HG03521 (cell line): ENCODE measurements around the gene ZNF764.
"Not testable (repeated sequence)": the region's sequence is repeated elsewhere in the genome, so short reads cannot be mapped to it uniquely, and the experiment has no call there.

Experiments used
- ATAC-seq: cut with Tn5 transposase; IDR thresholded peaks from one replicate; pipeline ENCODE4 v1.9.1; 2021; ENCODE audit warnings: mild to moderate bottlenecking, moderate library complexity; ENCODE audit not compliant: unreplicated experiment

The ZNF764 gene

GRCh38 chr16:30557957-30558788 is at the start of gene ZNF764:
ZNF764 (minus strand) TSS chr16:30558374; CDS start chr16:30558182, 192 bp downstream.
- peak; percentile 89 for ATAC-seq

- no peak for ATAC-seq
Observed at GRCh38 chr16:30606004-30606403, 47.8 kb upstream of the ZNF764 start.

- ATAC-seq, result no peak
Observed at GRCh38 chr16:30605158-30605557, 47.0 kb upstream of the ZNF764 start.

GRCh38 chr16:30604316-30604947 is 46.3 kb upstream of the ZNF764 start:
- no peak for ATAC-seq

GRCh38 chr16:30603945-30604315 is 45.8 kb upstream of the ZNF764 start:
- ATAC-seq, result no peak

DNA sequence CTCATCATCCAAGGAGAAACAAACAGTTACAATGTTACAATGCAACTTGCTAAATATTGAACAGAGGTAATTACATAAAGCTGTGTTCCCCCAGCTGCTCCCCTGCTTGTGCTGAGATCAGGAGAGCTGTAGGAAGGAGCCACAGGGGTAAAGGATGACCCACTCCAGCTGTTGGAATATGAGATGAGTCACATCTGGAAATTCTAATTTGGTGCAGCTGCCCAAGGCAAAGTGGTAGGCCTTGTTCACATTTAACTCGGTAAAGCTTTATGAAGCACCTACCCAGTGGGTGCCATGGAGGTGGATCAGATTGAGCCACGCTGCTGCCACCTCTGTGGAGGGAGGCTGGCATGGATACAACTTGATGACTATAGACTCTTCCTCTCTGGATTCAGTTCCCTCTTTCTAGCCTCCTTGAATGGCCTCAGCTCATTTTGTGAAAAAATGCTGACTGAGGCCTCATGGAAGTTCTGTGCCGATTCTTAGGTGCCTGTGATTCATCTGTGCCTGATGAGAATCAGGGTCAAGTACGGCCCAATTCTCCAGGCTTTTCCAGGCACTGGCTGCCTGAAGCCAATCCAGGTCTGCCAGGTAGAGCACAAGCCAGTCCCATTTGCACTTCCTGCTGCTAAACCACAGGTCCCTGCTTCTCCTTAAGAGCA is 44.6 kb upstream of the ZNF764 start:
- no peak for ATAC-seq

DNA sequence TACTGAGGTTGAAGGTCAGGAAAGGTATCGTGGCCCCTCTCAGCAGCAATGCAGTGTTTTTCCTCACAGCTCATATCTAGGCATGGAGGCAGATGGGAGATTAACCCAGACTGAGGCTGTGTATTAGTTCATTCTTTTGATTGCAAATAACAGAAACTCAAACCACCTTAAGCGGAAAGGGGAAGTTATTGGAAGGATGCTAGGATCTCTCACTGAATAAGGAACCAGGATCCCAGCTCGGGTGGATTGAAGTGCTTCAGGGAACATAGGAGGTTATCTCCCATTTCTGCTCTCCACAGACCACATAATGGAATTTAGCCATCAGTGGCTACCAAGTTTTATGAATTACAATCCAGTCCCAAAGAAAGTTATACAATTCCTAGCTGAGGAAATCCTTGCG is 43.8 kb upstream of the ZNF764 start:
- ATAC-seq, result no peak

DNA sequence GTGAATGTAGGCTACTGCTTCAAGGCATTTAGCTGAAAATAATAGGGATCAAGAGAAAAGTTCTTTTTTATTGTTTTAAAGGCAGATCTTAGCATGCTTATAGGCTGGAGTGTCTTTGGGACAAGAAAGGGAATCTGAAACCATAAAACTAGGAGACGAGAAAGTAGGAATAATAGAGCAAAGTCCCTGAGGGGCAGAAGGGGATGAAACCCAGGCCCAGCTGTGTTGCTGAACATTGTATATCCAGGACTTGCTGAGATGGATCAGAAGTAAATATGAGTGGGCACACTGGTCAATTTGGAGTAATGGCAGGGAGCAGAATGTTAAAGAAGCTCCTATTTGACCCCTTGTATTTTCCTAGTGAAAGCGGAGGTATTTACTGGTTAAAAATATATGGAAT is 42.8 kb upstream of the ZNF764 start:
- ATAC-seq, result no peak

- ATAC-seq, result no peak
Observed at GRCh38 chr16:30600215-30600614, 42.0 kb upstream of the ZNF764 start.

DNA sequence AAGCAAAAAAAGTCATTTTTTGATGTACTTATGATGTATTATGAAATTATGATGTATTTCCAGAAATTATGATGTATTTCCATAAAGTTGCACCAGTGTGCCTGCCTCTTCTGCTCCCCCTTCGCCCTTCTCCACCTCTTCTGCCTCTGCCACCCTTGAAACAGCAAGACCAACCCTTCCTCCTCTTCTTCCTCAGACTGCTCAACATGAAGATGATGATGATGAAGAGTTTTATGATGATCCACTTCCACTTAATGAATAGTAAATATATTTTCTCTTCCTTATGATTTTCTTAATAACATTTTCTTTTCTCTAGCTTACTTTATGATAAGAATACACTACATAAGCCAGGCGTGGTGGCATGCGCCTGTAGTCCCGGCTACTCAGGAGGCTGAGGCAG is 34.7 kb upstream of the ZNF764 start:
- no peak for ATAC-seq

DNA sequence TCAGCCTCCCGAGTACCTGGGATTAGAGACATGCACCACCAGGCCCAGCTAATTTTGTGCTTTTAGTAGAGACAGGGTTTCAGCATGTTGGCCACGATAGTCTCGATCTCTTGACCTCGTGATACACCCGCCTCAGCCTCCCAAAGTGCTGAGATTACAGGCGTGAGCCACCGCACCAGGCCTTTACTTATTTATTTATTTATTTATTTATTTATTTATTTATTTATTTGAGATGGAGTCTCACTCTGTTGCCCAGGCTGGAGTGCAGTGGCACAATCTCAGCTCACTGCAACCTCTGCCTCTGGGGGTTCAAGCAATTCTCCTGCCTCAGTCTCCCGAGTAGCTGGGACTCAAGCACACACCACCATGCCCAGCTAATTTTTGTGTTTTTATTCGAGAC is 32.7 kb upstream of the ZNF764 start:
- ATAC-seq, result not testable (repeated sequence)

- ATAC-seq, result not testable (repeated sequence)
Observed at GRCh38 chr16:30589582-30589981, 31.4 kb upstream of the ZNF764 start.

DNA sequence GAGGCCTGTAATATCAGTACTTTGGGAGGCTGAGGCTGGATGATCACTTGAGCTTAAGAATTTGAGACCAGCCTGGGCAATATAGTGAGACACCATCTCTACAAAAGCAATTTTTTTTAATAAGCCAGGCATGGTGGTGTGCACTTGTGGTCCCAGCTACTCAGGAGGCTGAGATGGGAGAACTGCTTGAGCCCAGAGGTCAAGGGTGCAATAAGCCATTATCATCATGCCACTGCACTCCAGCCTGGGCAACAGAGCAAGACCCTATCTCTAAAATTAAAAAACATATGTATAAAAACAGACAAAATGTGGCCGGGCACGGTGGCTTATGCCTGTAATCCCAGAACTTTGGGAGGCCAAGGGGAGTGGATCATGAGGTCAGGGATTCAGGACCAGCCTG is 30.5 kb upstream of the ZNF764 start:
- ATAC-seq, result no peak

DNA sequence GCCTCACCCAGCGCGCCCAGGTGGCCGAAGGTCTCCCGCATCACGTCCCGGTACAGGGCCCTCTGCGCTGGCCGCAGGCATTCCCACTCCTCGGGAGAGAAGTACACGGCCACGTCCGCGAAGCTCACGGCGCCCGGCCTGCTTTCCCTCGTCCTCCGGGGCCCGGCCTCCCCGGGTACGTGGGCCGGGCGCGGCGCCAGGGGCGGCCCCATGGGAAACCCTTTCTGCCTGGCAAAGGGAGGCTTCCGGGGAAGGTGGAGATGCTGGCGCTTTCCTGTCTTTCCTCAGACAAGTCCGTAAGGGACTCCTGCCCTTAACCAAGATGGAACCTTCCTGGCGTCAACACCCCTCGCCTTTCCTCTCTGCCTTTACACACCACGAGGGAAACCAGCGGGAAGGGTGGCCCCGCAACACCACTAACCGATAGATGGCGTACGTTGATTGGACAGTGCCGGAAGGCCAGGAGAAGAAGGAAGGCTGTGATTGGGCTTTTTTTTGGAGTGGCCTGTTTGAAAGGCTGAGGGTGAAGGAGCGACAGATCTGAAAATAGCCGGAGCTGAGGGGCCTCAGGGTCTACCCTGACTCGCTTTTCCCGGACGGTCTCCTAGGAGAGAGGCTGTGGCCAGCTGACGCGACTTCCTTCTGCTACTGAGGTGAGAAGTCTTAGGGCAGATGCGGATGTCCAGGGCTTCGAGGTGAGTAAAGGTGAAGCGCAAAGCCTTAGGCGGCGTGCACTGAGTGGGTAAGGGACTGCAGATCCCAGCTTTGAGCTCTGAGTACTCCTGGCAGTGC is 27.4 kb upstream of the ZNF764 start, which contains the start of gene ZNF785:
Gene ZNF785, minus strand, starts transcription at position 298 of the 792 bp plus-strand sequence. Its CDS starts 86 bp downstream, at position 212.
- ATAC-seq, result peak; percentile 89

GRCh38 chr16:30585022-30585399 is 26.8 kb upstream of the ZNF764 start:
- peak; percentile 32 for ATAC-seq

GRCh38 chr16:30582611-30583340 is 24.6 kb upstream of the ZNF764 start:
- ATAC-seq, result no peak

- ATAC-seq, result no peak
Observed at GRCh38 chr16:30581457-30581856, 23.3 kb upstream of the ZNF764 start.

GRCh38 chr16:30574678-30575077 is 16.5 kb upstream of the ZNF764 start:
- ATAC-seq, result no peak

DNA sequence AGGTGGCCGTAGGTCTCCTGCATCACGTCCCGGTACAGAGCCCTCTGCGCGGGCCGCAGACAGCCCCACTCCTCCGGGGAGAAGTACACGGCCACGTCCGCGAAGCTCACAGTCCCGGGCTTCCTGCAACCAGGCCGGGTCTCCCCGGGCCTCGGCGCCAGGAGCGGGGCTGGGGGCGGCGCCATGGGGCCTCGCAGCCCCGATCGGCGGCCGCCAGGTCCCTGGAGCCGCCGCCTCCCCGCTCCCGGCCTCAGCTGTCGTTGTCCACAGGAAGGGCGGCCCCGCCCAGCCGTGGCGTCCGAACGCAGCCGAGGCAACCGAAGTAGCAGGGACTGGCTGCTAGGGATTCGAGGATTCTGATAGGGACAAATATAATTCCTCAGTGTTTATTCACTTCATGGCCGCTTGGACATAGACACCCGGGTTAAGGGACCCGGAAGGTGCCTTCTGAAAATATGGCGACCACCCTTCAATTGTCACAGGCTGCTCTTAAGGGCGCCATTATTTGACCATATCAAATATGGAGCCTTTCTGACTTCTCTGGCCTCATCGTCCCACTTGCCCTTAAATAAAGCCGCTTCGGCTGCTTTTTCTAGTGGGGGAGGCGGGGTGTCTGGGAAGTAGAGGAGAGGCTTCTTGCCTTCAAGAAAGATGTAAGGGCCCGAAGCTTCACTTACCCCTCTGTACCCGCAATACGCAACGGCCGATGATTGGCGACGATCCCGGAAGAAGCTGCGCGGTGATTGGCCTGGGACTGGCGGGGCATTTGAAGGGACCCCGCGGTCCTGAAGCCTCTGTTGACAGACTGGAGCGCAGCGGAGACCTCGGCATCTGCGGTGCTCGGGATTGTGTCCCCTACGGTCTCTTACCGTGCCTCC is 13.5 kb upstream of the ZNF764 start, which contains the start of gene ZNF688:
Gene ZNF688, minus strand, starts transcription at position 270 of the 878 bp plus-strand sequence. Its CDS starts 85 bp downstream, at position 185.
- ATAC-seq, result peak; percentile 63
